Breast epithelium (tissue), 3 donors: ENCODE measurements around the gene GADD45G.

ENCODE experiments used
- CTCF ChIP-seq, 3 donors: fragments of 450-650 bp; IDR thresholded peaks; one replicate each; pipeline ENCODE4 v1.5.1; 2016 to 2017; ENCODE audit warnings: antibody characterized with exemption in 3 of 3, mild to moderate bottlenecking in 3 of 3, moderate library complexity in 3 of 3
- POLR2A ChIP-seq: fragments of 450-650 bp; IDR thresholded peaks from one replicate; pipeline ENCODE4 v1.6.1; 2016; ENCODE audit warnings: antibody characterized with exemption, mild to moderate bottlenecking, moderate library complexity
- POLR2AphosphoS5 ChIP-seq, 3 donors: sonication (generic); formaldehyde crosslinking; IDR thresholded peaks; one replicate each; pipeline ENCODE4 v1.6.1; 2017; ENCODE audit warnings: antibody characterized with exemption in 3 of 3

GRCh38 chr9:89623925-89624420 lies 19.2 kb downstream of the GADD45G start:
- TF ChIP-seq CTCF (IDR thresholded peaks at IDR 0.05) (no peak), POLR2A (no peak), POLR2AphosphoS5 (IDR thresholded peaks at IDR 0.05) (no peak)
